GM19467 (cell line): Measurements from ENCODE around the gene TLL2.

ENCODE experiments used
- ATAC-seq: cut with Tn5 transposase; IDR thresholded peaks from one replicate; pipeline ENCODE4 v1.9.1; 2021; ENCODE audit warnings: mild to moderate bottlenecking, moderate library complexity; ENCODE audit not compliant: unreplicated experiment

TLL2 gene

GRCh38 chr10:96367470-96367869 is 146.3 kb downstream of the TLL2 start:
- no peak for ATAC-seq

DNA sequence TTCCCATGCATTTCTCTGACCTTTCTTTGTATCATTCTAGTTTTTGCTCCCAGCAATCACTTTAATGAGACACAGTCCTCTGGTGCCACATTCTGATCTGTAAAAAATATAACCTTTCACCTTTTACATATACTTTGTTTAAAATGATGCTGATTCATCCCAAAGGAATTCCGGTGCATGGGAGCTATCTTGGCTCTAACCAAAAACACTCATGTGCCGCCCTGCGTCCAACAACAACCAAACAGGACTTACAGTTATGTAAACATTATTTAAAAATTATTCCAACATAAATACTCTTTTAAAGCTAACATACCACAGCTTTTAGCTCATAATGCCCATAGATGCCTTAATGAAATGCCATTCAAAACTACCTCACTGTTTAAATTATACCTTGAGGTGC is 147.2 kb downstream of the TLL2 start:
- no peak for ATAC-seq

DNA sequence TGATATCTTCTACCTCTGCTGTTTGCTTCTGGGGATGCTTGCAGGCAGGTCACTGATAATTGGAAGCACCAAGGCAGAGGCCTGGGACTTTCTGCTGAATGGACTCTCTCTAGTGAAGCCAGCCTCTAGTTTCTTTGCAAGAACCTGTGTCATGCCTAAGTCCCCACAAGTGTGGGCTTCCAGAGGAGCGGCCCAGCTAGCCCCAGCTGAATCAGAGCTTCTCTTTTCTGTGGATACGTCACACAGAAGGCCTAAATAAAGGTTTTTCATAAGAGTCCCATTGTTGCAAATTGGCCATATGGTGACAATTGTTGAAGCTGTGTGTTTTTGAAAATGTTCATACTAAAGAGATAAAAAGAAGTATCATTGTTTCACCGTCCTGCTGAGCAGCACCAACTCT is 148.2 kb downstream of the TLL2 start:
- ATAC-seq = no peak

DNA sequence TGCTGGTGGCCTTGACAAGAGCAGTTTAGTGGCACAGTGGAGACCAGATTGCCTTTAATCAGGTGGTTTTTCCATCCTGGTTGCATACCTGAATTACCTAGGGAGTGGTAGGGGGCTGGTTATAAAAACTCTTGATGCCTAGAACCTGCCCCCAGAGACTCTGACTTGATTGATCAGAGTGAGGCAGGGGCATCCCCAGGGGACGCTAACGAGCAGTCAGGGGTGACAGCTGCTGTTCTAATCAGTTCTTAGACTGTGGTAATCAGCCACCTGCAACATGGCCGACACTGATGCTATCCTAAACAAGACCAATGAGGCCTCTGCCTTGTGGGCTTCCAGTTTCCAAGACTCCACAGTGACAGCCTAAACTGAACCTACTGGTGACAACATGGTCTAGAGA is 153.0 kb downstream of the TLL2 start:
- no peak for ATAC-seq

GRCh38 chr10:96360331-96360730 is 153.4 kb downstream of the TLL2 start:
- ATAC-seq = no peak

DNA sequence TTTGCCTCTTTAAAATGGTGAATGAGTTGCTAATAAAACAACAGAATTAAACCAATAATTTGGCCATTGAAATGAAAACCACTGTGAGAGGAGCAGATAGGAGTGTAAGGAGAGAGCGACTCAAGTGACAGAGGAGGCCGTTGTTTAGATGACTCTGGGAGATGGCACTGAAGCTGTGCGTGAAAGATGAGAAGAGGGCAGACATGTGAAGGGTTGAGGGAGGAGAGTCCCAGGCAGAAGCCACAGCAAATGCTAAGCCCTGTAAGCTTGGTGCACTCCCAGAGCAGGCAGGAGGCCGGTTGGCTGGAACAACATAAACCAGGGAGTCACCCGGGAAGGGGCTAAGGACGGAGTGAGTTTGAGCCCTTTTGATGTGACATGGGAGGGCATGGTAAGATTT is 154.1 kb downstream of the TLL2 start:
- no peak for ATAC-seq

- ATAC-seq = no peak
Observed at GRCh38 chr10:96358851-96359540, 154.7 kb downstream of the TLL2 start, which contains the start of gene OPALIN. Gene OPALIN (minus strand): TSS chr10:96359002. CDS start chr10:96358896, 106 bp downstream.

GRCh38 chr10:96357038-96357620 is 156.6 kb downstream of the TLL2 start:
- ATAC-seq = no peak

GRCh38 chr10:96352582-96352981 is 161.1 kb downstream of the TLL2 start:
- no peak for ATAC-seq

GRCh38 chr10:96352027-96352426 is 161.7 kb downstream of the TLL2 start:
- ATAC-seq = no peak

DNA sequence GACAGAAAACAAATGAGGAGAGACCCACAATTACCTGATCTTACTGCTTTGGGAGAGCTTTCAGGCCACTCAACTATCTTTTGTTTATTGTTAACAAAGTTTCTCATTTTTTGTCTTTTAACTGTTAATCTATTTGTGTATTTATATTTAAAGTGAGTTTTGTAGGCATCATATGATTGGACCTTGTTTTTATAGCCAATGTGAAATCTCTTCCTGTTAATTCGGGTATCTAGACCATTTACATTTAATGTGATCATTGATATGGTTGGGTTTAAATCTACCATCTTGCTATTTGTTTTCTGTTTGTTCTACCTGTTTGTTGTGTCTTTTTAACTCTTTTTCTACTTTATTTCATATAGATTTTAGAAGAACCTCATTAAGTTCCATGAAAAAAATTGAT is 167.4 kb downstream of the TLL2 start:
- no peak for ATAC-seq

- ATAC-seq = no peak
Observed at GRCh38 chr10:96345222-96345621, 168.5 kb downstream of the TLL2 start.

DNA sequence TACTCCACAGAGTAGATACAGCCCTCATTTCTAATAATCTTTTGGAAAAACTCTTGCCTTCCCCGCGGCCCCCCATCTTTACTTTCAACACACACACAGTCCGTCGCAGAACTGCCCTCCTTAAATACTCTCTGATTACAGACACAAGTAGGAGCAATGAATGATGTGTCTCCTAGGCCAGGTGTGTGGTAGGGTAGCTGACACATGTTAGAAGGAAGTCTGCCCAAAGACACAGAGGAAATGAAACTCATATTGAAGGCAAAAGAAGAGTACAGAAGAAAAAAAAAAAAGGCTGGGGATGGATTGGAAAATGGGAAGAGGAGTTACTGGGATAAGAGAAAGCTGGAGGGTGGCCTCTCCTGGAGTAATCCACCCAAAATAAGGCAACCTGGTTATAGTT is 169.5 kb downstream of the TLL2 start:
- no peak for ATAC-seq

DNA sequence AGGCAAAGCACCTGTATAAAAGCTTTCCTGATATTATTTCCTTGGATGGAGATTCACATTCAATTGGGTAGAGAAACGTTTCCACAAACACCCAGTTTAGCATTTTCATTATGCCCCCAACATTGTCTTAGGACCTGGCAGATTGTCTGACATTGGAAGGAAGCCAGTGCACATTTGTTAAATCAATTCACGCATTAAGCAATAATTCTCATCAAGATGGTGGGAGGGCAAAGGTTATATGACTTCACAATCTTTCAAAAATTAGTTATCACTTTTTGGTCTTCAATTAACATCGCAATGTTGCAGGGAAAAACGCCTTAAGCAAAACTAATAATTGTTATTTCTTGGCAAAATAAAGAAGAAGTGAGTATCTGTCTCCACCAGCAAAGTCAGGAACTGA is 171.3 kb downstream of the TLL2 start:
- ATAC-seq = no peak

GRCh38 chr10:96341219-96342182 is 172.2 kb downstream of the TLL2 start:
- no peak for ATAC-seq

- ATAC-seq = peak; percentile 59
Observed at GRCh38 chr10:96339956-96340904, 173.5 kb downstream of the TLL2 start.

DNA sequence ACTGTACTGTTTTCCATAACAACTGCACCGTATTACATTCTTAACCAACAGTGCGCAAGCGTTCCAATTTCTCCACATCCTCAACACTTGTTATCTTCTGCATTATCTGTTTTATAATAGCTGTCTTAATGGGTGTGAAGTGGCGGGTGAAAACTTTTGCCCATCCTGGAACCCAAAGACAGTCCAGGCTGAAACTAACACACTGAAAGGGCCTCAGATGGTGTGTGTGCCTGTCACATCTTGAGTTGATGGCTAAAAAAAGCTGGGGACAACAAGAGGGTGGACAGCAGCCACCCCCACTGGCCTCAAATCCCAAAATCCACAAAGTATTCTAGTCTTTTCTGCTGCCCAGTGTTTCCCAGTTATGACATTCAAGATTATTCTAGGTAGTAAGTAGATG is 174.3 kb downstream of the TLL2 start:
- no peak for ATAC-seq

- ATAC-seq = no peak
Observed at GRCh38 chr10:96338279-96338925, 175.3 kb downstream of the TLL2 start.

DNA sequence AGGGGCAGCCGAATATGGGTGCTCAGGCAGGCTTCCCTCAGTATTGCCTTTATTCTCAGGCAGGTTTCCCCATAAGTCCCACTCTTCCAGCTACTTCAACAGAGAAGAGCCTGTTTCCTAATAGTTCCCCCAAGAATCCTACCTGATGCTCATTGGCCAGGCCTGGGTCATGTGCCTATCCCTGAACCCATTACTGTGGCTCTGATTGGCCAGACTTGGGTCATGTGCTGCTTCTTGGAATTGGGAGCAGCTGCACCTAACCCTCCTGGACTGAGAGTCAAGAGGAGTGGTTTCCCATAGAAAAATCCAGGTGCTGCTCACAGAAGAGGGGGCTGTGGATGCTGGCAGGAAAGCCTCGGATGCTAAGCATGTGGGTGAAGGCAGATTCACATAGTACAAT is 176.6 kb downstream of the TLL2 start:
- ATAC-seq = no peak
